OCI-LY3 (cell line): Measurements from ENCODE around the gene PSG7.
"Not testable (repeated sequence)": the region's sequence is repeated elsewhere in the genome, so short reads cannot be mapped to it uniquely, and the experiment has no call there.

Experiments used
- CTCF ChIP-seq: fragments of 200-600, 300-600 bp; sonication (generic); IDR thresholded peaks from 2 replicates; pipeline ENCODE4 v1.5.1; 2014; ENCODE audit warnings: antibody characterized with exemption, low read length, low read depth
- EZH2phosphoT487 ChIP-seq: fragments of 200-600 bp; shearing (Covaris generic); IDR thresholded peaks from 2 replicates; pipeline ENCODE4 v1.6.1; 2018; ENCODE audit warnings: antibody characterized with exemption, mixed run types, low read depth

- not testable (repeated sequence) for TF ChIP-seq EZH2phosphoT487, CTCF
Measured at GRCh38 chr19:42911731-42912130, 25.3 kb downstream of the PSG7 start.
